ENCODE results near the gene P4HB.

GRCh38 chr17:81888105-81888987, 28.0 kb upstream of the P4HB start:
- TF ChIP-seq CTCF (IDR thresholded peaks at IDR 0.05) (no peak), REST (IDR thresholded peaks at IDR 0.05; ENCODE audit: insufficient read depth in 1 of 2, low read depth in 2 of 2, low read length in 1 of 2) (no peak), TCF7L2 (IDR thresholded peaks at IDR 0.05; ENCODE audit: low read depth, low read length) (no peak), POLR2AphosphoS5 (IDR thresholded peaks at IDR 0.05; ENCODE audit: low read depth, low read length) (no peak)
